Fibroblast of lung (primary cell): ENCODE measurements around the gene RASGEF1B. TPM values are rescaled to one million over a fixed set of nuclear protein-coding genes. Genes with fewer than 3 reads are reported as not detected.

Source experiments
- DNase-seq, 2 donors: peaks; one replicate each; pipeline versions ENCODE4 v3.0.0 to v3.0.0-alpha.2; 2010; ENCODE audit warnings: low read depth in 2 of 2
- H2AFZ ChIP-seq: 2 replicates; pipeline ENCODE4 v1.5.1; 2012; ENCODE audit warnings: low read length, control low read depth, inconsistent platforms
- H3K27ac ChIP-seq: 2 replicates; pipeline ENCODE4 v1.5.1; 2011; ENCODE audit warnings: low read length, control low read depth; ENCODE audit not compliant: insufficient read depth
- H3K27me3 ChIP-seq: 2 replicates; pipeline ENCODE4 v1.5.1; 2011; ENCODE audit warnings: mild to moderate bottlenecking, low read length; ENCODE audit not compliant: control insufficient read depth, insufficient read depth
- H3K36me3 ChIP-seq: 2 replicates; pipeline ENCODE4 v1.5.1; 2011; ENCODE audit warnings: low read length; ENCODE audit not compliant: control insufficient read depth, insufficient read depth
- H3K4me1 ChIP-seq: 2 replicates; pipeline ENCODE4 v1.5.1; 2011; ENCODE audit warnings: low read length; ENCODE audit not compliant: control insufficient read depth, insufficient read depth; ENCODE audit errors: extremely low read depth
- H3K4me2 ChIP-seq: 2 replicates; pipeline ENCODE4 v1.5.1; 2011; ENCODE audit warnings: low read length, control low read depth; ENCODE audit not compliant: insufficient read depth; ENCODE audit errors: extremely low read depth
- H3K4me3 ChIP-seq, 4 experiments: fragments of 200-600 bp in 1 of 4; sonication (generic) in 1 of 4; replicated peaks in 1 of 4; 2 replicates each; pipeline ENCODE4 v1.5.1; 2011 to 2016; ENCODE audit warnings: low read length in 4 of 4, low read depth in 3 of 4, mild to moderate bottlenecking in 3 of 4, control low read depth in 2 of 4, inconsistent platforms in 1 of 4, mixed read lengths in 1 of 4; ENCODE audit not compliant: insufficient read depth in 1 of 4; ENCODE audit errors: control extremely low read depth in 1 of 4
- H3K79me2 ChIP-seq: 2 replicates; pipeline ENCODE4 v1.5.1; 2012; ENCODE audit warnings: mild to moderate bottlenecking, low read length, inconsistent platforms; ENCODE audit not compliant: control insufficient read depth, insufficient read depth
- H3K9ac ChIP-seq: 2 replicates; pipeline ENCODE4 v1.5.1; 2011; ENCODE audit warnings: mild to moderate bottlenecking, low read length, control low read depth; ENCODE audit not compliant: insufficient read depth
- H3K9me3 ChIP-seq: 2 replicates; pipeline ENCODE4 v1.5.1; 2012; ENCODE audit warnings: low read depth, low read length; ENCODE audit not compliant: control insufficient read depth, insufficient read depth
- H4K20me1 ChIP-seq: 2 replicates; pipeline ENCODE4 v1.5.1; 2011; ENCODE audit warnings: low read length; ENCODE audit not compliant: control insufficient read depth, insufficient read depth; ENCODE audit errors: extremely low read depth
- CTCF ChIP-seq, 2 donors: IDR thresholded peaks in 1 of 2; conservative IDR thresholded peaks in 1 of 2; 1 replicate in 1 of 2; 2 replicates in 1 of 2; pipeline ENCODE4 v1.5.1; 2011 to 2012; ENCODE audit warnings: low read length in 2 of 2, control low read depth in 1 of 2, inconsistent platforms in 1 of 2, low read depth in 1 of 2, mild to moderate bottlenecking in 1 of 2
- EZH2 ChIP-seq: IDR thresholded peaks from 2 replicates; pipeline ENCODE4 v1.5.1; 2012; ENCODE audit warnings: low read length, control low read depth, mild to moderate bottlenecking; ENCODE audit errors: missing control alignments
- polyA plus RNA-seq, 2 donors: library from polyadenylated mRNA; depleted of rRNA in 1 of 2; stranded (reverse) in 1 of 2; unstranded in 1 of 2; fragments of >200 nt; gene quantifications; 2 replicates each; pipeline ENCODE4 v1.2.1, GENCODE V29; 2011 to 2012; ENCODE audit warnings: missing spikeins in 1 of 2
- total RNA-seq: library from RNA; depleted of rRNA; stranded (reverse); fragments of >200 nt; gene quantifications from 2 replicates; pipeline ENCODE4 v1.2.1, GENCODE V29; 2014

RASGEF1B gene
- total and polyA plus RNA-seq, 2 donors (not counting 1 experiment from before 2014, with no cell fraction given): 0.02 to 0.33 TPM

GRCh38 chr4:81452452-81453006 lies 19.2 kb downstream of the RASGEF1B start:
- H3K79me2 ChIP-seq: no peaks in the 10 kb centered on the region
- H3K27ac ChIP-seq: no peak overlapping the region
- H4K20me1 ChIP-seq: no peaks in the 10 kb centered on the region
- H3K4me1 ChIP-seq: no peaks in the 10 kb centered on the region
- H3K9me3 ChIP-seq: no peaks in the 10 kb centered on the region
- no peaks in the 10 kb centered on the region for H3K27me3 ChIP-seq
- H3K9ac ChIP-seq: no peak overlapping the region
- no peak overlapping the region for H3K4me2 ChIP-seq
- DNase-seq: no peak
- TF ChIP-seq EZH2 (no peak), CTCF (conservative IDR thresholded peaks at IDR 0.05 in 1 of 2, IDR thresholded peaks at IDR 0.05 in 1 of 2; ENCODE audit: low read depth in 1 of 2, low read length in 2 of 2) (no peak)
- no peak overlapping the region for H3K4me3 ChIP-seq
- no peaks in the 10 kb centered on the region for H3K36me3 ChIP-seq
- no peak overlapping the region for H2AFZ ChIP-seq

GRCh38 chr4:81449015-81449414 lies 22.7 kb downstream of the RASGEF1B start:
- DNase-seq: no peak
- Histone ChIP-seq H4K20me1 (no peaks in the 10 kb centered on the region), H3K4me1 (no peaks in the 10 kb centered on the region), H3K4me3 (no peak overlapping the region), H3K27me3 (no peaks in the 10 kb centered on the region), H3K9me3 (no peaks in the 10 kb centered on the region), H3K4me2 (no peak overlapping the region), H3K36me3 (no peaks in the 10 kb centered on the region), H3K79me2 (no peaks in the 10 kb centered on the region), H3K9ac (no peak overlapping the region), H3K27ac (no peak overlapping the region), H2AFZ (no peak overlapping the region)
- no peak for TF ChIP-seq CTCF (conservative IDR thresholded peaks at IDR 0.05 in 1 of 2, IDR thresholded peaks at IDR 0.05 in 1 of 2; ENCODE audit: low read depth in 1 of 2, low read length in 2 of 2)
- TF ChIP-seq EZH2: no peak

GRCh38 chr4:81447566-81448229 lies 24.0 kb downstream of the RASGEF1B start:
- DNase-seq: no peak
- H3K4me2 ChIP-seq: no peak overlapping the region
- H3K27ac ChIP-seq: no peak overlapping the region
- no peaks in the 10 kb centered on the region for H3K4me1 ChIP-seq
- no peak overlapping the region for H2AFZ ChIP-seq
- no peaks in the 10 kb centered on the region for H3K79me2 ChIP-seq
- H4K20me1 ChIP-seq: no peaks in the 10 kb centered on the region
- H3K4me3 ChIP-seq: no peak overlapping the region
- no peak overlapping the region for H3K9ac ChIP-seq
- no peaks in the 10 kb centered on the region for H3K27me3 ChIP-seq
- H3K9me3 ChIP-seq: no peaks in the 10 kb centered on the region
- TF ChIP-seq EZH2 (no peak), CTCF (conservative IDR thresholded peaks at IDR 0.05 in 1 of 2, IDR thresholded peaks at IDR 0.05 in 1 of 2; ENCODE audit: low read depth in 1 of 2, low read length in 2 of 2) (no peak)
- no peaks in the 10 kb centered on the region for H3K36me3 ChIP-seq
